Measurements from ENCODE around the gene TCERG1.

TCERG1 gene

DNA sequence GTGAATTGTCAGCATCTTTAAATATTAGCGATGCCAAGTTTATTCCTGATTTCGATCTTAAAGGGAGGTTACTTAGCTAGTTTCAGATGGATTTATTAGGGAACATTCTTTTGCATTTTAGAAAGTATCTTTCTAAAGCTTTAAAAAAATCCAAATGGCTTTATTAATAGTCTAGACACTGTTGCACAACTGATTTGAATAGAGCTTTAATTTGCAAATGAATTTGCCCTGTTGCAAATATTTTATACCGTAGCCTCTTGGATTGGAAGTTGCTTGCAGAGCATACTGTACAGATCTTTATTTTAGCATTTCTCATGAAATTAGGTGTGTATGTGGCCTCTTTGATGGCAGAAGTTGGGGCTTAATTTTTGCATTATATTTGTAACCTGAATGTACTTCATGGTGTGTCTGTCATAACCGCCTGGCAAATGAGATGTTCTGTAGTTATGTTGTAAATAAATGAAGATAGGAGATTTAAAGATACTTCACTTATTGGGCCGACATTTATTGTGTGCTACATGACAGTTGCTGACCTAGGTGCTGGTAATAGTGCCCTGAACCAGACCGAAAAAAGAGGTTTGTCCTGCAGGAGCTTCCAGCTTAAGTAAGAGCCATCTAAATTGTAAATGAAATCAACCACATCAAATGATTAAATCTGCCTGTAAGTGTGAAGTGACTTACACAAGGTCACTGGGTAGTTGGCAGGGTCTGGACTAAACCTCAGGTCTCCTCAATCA, 1.8 kb downstream of the TCERG1 start:
- no peak for DNase-seq (ENCODE audit: low read depth)
- no peak for TF ChIP-seq CTCF (IDR thresholded peaks at IDR 0.05; ENCODE audit: low read length, missing control alignments)
- peak overlapping the region; percentile 95 for H3K4me3 ChIP-seq (replicated peaks; ENCODE audit: low read depth, low read length)

DNA sequence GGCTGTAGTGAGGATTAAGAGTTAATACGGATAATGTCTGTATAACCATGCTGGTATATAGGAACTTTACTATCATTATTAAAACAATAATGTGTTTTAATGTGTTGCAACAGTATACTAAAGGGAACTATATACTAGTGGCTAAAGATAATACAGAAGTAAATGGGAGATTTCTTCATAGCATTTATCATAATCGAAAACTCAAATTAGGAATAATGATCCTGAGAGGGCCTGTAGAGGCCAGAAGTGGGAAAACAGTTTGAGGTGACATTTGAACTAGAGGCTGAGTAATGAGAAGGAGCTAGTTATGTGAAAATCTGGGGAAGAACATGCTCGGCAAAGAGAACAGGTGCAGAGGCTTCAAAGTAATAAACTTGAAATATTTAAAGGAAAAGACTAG, 2.9 kb downstream of the TCERG1 start:
- TF ChIP-seq CTCF (IDR thresholded peaks at IDR 0.05; ENCODE audit: low read length, missing control alignments): no peak
- DNase-seq (ENCODE audit: low read depth): no peak
- H3K4me3 ChIP-seq (replicated peaks; ENCODE audit: low read depth, low read length): no peak overlapping the region

- peak; percentile 16 for TF ChIP-seq CTCF (IDR thresholded peaks at IDR 0.05; ENCODE audit: low read length, missing control alignments)
- no peak overlapping the region for H3K4me3 ChIP-seq (replicated peaks; ENCODE audit: low read depth, low read length)
- no peak for DNase-seq (ENCODE audit: low read depth)
Observed at GRCh38 chr5:146451411-146451810, 4.3 kb downstream of the TCERG1 start.

DNA sequence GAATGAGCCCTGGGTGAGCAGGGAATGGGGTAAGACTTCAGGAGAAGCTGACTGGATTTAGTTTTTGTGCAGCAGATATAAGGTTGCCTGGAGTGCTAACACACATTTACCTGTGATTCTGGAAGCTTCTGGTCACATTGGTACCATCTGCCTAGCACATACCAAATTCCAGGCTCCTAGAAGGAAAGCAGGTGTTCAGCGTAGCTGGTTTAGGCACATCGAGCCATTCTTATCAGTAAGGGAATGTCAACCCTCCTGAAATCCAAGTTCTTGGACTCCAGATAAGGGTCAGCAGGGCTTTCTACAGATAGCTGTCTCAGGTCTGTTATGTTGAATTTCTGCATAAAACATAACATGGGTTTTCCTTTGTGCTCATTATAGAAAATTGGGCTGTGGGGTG, 10.3 kb downstream of the TCERG1 start:
- no peak for DNase-seq (ENCODE audit: low read depth)
- H3K4me3 ChIP-seq (replicated peaks; ENCODE audit: low read depth, low read length): no peak overlapping the region
- TF ChIP-seq CTCF (IDR thresholded peaks at IDR 0.05; ENCODE audit: low read length, missing control alignments): no peak

DNA sequence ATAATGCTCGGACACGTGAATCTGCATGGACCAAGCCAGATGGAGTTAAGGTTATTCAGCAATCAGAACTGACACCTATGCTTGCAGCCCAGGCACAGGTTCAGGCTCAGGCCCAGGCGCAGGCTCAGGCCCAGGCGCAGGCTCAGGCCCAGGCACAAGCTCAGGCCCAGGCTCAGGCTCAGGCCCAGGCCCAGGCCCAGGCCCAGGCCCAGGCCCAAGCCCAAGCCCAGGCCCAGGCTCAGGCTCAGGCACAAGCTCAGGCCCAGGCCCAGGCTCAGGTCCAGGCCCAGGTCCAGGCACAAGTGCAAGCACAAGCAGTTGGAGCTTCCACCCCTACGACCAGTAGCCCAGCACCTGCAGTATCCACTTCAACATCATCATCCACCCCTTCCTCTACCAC, 11.8 kb downstream of the TCERG1 start:
- no peak for DNase-seq (ENCODE audit: low read depth)
- H3K4me3 ChIP-seq (replicated peaks; ENCODE audit: low read depth, low read length): no peak overlapping the region
- TF ChIP-seq CTCF (IDR thresholded peaks at IDR 0.05; ENCODE audit: low read length, missing control alignments): no peak

DNA sequence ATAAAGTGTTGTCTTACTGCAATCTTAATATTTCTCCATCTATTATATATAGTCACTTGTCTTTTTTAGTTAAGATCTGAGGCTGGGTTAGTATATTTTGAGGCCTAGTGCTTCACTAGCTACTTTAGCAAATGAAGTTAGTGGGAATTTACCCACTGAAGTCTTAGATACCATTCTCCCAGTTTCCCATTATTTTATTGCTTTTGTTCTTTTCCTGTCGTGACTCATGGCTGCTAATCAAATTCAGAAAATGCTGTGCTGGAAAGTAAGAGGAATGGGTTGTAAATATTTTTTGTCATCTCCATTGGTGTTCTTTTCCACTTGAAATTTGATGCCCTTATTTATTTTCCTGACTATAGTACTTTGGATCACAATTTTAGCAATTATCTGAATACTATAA, 14.2 kb downstream of the TCERG1 start:
- no peak for TF ChIP-seq CTCF (IDR thresholded peaks at IDR 0.05; ENCODE audit: low read length, missing control alignments)
- no peak overlapping the region for H3K4me3 ChIP-seq (replicated peaks; ENCODE audit: low read depth, low read length)
- peak; percentile 35 for DNase-seq (ENCODE audit: low read depth)

DNA sequence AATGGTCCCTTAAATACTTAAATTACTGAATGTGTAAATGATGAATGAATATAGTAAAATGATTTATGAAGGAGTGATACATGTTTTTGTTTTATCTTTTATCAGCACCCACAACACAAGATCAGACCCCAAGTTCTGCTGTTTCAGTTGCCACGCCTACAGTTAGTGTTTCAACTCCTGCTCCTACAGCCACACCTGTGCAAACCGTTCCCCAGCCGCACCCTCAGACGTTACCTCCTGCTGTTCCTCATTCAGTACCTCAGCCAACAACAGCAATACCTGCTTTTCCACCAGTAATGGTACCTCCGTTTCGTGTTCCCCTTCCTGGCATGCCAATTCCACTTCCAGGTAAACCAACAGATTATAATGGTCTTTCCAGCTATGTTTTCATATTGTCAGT, 16.3 kb downstream of the TCERG1 start:
- TF ChIP-seq CTCF (IDR thresholded peaks at IDR 0.05; ENCODE audit: low read length, missing control alignments): no peak
- H3K4me3 ChIP-seq (replicated peaks; ENCODE audit: low read depth, low read length): no peak overlapping the region
- no peak for DNase-seq (ENCODE audit: low read depth)

Measured in fibroblast of pulmonary artery (primary cell).